Heart left ventricle (tissue), 13 donors: Measurements from ENCODE around the gene RPL5.
A peak's percentile ranks its signal among the peaks of the same experiment; 100 is the strongest.

Experiments used
- CTCF ChIP-seq, 12 donors: fragments of 200-600 bp; sonication (generic) in 4 of 12; IDR thresholded peaks; one replicate each; pipeline versions ENCODE4 v1.5.0 to v1.8.0; 2018 to 2022; ENCODE audit warnings: antibody characterized with exemption in 12 of 12, mild to moderate bottlenecking in 5 of 12
- POLR2A ChIP-seq, 2 donors: fragments of 450-650 bp; IDR thresholded peaks; one replicate each; pipeline ENCODE4 v1.6.1; 2017; ENCODE audit warnings: antibody characterized with exemption in 2 of 2, mild to moderate bottlenecking in 2 of 2, moderate library complexity in 2 of 2
- donor health status: ischemic (EF 13 %, LVEDD 7.1; RV severe dilation, severe dysfunction).
- donor health status: DM: no; HTN: yes; CAD: no.
- donor health status: DM: no; HTN: no; CAD: no.
- donor health status: ischemic (EF 25% LVEDD 6.9; RV normal size, moderate dysfunction).
- donor health status: ischemic (EF 25% LVEDD 5.7; RV mildly dilated, moderate dysfunction).
- donor health status: ischemic (EF 35%, LVEDD 5.7; RV mildly dilated, moderate dysfunction).
- donor health status: nonischemic (EF 11% LVEDD 7.7; RV severe dilation, severe dysfunction).
- donor health status: DM: yes; HTN: yes; CAD: no.
- donor health status: PGD.
- donor health status: ischemic (EF 29% LVEDD 5.4; RV normal size, mild dysfunction).
- donor health status: nonischemic (EF 23%, LVEDD 6.1; RV moderate dilation, normal function).

- TF ChIP-seq POLR2A (IDR thresholded peaks at IDR 0.05) (peak in 1 of 2 donors; percentile 73), CTCF (IDR thresholded peaks at IDR 0.05) (peak in 4 of 12 donors; percentile 18 to 51 (median 30))
Measured at GRCh38 chr1:92784639-92785500, 47.0 kb upstream of the RPL5 start, which contains the start of gene EVI5.
